ENCODE measurements around the gene LEMD2.

DNA sequence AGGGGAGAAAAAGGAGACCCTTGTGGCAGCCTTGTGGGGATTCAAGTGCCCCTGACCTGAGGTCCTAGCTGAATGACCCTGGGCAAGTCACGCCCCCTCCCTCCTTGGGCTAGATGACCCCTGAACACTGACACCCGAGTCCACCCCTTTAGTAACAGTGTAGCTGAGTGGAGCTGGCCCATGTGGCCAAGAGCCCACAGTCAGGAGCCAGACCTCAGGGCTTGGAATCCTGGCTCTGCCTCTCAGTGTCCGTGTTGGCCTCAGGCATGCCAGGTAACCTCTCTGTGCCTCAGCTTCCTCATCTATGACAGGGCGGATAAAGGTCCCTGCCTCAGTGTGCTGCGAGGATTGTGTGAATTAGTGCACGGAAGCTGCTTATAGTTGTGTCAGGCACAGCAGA is 56.5 kb downstream of the LEMD2 start:
- no peak for TF ChIP-seq EZH2 (IDR thresholded peaks at IDR 0.05; ENCODE audit: low read depth)
- TF ChIP-seq, protein P1, sequence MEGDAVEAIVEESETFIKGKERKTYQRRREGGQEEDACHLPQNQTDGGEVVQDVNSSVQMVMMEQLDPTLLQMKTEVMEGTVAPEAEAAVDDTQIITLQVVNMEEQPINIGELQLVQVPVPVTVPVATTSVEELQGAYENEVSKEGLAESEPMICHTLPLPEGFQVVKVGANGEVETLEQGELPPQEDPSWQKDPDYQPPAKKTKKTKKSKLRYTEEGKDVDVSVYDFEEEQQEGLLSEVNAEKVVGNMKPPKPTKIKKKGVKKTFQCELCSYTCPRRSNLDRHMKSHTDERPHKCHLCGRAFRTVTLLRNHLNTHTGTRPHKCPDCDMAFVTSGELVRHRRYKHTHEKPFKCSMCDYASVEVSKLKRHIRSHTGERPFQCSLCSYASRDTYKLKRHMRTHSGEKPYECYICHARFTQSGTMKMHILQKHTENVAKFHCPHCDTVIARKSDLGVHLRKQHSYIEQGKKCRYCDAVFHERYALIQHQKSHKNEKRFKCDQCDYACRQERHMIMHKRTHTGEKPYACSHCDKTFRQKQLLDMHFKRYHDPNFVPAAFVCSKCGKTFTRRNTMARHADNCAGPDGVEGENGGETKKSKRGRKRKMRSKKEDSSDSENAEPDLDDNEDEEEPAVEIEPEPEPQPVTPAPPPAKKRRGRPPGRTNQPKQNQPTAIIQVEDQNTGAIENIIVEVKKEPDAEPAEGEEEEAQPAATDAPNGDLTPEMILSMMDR (conservative IDR thresholded peaks at IDR 0.05): no peak

All from PC-9 (cell line).